GM12872 (cell line): ENCODE measurements around the gene NID2.
A peak's percentile ranks its signal among the peaks of the same experiment; 100 is the strongest.

Experiments
- TF ChIP-seq, protein P1 (sequence below): IDR thresholded peaks from 3 replicates; pipeline ENCODE4 v1.5.1; 2011; ENCODE audit warnings: low read depth, mild to moderate bottlenecking, low read length, moderate library complexity; ENCODE audit not compliant: insufficient read depth

NID2 gene

DNA sequence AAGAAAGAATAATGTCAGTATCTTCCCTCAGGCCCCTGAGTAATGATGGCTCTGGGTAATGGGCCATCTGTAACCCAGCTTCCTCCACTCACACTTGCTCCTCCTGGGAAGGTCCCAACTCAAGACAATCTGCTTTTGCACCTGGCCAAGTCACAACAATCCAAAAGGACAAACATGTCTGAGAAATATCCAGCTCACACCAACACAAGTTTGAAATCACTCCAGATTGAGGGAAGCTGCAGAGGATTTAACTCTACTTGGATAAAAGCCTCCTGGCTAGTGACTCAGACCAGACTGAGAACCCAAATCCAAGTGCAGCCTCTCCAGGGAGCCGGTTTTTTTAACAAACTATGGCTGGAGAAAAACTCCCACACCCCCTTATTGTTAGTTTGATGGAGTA, 45.3 kb downstream of the NID2 start:
- TF ChIP-seq, protein P1, sequence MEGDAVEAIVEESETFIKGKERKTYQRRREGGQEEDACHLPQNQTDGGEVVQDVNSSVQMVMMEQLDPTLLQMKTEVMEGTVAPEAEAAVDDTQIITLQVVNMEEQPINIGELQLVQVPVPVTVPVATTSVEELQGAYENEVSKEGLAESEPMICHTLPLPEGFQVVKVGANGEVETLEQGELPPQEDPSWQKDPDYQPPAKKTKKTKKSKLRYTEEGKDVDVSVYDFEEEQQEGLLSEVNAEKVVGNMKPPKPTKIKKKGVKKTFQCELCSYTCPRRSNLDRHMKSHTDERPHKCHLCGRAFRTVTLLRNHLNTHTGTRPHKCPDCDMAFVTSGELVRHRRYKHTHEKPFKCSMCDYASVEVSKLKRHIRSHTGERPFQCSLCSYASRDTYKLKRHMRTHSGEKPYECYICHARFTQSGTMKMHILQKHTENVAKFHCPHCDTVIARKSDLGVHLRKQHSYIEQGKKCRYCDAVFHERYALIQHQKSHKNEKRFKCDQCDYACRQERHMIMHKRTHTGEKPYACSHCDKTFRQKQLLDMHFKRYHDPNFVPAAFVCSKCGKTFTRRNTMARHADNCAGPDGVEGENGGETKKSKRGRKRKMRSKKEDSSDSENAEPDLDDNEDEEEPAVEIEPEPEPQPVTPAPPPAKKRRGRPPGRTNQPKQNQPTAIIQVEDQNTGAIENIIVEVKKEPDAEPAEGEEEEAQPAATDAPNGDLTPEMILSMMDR: no peak

DNA sequence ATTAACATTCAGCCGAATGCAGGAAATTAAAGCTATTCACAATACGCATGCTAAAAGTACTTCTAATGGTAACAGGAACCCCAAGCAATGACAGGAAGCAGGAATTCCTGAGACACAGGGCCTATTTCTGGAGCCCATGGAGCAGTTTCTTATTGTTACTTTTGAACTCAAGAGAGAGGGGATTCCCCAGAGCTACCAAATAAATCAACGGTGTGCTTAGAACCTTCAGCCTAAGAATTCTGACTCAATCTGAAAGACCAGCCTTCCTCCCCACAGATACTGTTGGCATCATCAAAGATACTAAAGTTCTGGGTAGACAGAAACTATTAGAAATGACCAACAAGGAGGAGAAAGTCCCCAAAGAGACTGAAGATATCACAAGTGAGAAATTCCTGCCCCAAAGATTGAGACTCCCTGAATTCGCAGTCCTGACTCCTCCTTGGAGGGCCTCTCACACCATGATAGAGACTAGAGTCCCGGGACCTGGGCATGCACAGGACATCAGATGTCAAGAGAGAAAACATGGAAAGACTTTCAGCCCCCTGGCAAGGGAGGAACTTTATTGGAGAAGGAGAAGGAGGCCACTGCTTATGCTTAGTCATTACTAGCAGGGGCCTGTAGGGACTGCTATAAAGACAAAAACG, 46.8 kb downstream of the NID2 start:
- TF ChIP-seq, protein P1: no peak

DNA sequence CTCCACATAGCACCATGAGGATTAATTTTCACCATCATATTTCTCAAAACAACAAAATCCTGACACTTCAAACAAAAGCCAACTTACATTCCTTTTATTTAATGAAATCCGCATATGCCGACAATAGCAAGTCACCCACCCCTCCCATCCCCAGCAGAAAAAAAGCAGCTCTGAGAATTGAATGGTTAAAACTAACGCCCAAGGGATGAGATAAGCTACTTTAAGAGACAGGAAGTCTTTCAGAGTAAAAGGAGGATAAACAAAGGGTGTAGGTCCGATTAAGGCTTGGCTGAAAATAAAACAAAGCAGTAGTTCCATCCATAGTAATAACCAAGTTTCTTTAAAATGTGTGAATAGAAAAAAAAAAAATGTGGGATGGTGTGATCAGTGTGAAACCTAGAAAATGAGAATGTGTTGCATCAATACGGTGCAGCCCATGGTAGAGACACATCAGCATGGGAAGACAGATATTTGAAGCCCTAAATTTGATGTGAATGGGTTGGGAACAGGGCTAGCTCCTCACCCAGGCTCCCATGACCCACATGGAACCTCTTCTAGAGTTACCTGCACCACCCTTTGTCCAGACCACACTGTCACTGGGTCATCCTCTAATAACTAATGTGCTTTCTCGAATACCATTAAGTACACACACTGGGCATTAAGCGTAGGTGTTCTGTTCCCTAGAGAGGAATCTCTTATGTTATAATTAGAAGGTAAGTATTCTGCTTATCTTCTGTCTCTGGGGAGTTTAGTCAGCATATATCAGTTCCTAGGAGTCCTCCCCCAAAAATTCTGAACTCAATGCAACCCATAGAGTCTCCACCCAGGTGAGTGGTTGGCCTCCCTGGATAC, 47.8 kb downstream of the NID2 start:
- TF ChIP-seq, protein P1: no peak

DNA sequence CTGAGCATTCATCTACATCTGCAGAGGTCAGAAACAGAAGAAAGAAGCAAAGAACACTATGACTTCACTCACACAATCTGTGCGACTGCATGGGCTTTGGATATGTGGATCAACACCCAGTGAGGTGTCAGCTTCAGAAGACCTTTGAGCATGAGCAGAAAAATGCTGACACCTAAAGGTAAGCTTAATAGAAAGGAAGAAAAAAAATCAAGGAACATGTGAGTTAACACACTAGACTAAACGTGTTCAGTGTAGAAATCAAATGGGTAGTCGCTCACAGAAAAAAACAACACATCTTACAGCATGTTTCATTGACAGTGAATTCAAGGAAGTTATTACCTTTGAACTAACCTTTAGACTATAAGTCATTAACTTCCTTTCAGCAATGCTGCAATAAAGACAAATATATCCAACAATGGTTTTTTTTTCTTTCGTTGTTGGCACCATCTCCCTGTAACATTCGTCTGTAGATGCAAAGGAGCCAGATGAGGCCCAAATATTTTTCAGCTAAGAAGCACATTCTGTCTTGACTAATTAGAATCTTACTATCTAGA, 48.6 kb downstream of the NID2 start:
- TF ChIP-seq, protein P1: no peak

DNA sequence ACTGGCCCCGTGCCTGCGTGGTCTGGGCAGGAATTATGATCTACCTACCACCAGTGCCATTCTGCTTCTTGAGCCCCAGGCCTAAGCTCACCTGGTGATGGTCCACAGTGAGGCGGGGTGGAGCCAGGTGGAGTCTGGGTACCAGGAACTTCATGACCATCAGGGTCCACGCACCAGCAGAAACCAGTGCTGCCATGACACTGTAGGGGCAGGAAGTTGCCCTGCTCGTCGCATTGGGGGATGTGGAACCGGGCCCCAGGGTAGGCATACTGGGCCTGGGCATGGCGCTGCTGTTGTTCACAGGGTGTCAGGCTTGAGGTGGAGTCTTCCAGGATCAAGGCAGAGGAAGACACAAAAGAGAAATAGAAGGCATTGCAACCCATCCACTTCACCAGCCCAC, 49.9 kb downstream of the NID2 start:
- TF ChIP-seq, protein P1: no peak

DNA sequence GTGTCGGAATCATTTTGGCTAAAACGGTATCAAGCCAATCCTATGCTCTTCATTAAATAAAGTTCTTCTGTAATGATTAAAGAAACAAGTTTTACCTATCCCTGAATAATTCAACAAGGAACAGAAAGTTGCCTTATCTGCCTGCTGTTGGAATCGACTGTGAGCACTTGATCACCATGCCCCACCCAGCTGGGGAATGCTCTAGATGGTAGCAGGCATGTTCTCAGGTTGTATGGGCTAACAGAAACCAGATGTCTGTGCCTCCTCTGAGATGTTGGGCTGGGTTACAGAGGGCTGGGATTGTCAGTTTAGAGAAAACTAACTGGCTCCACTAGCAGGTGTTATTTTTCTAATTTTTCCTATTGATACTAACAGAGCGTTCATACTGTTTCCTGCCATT, 50.6 kb downstream of the NID2 start:
- TF ChIP-seq, protein P1: no peak

DNA sequence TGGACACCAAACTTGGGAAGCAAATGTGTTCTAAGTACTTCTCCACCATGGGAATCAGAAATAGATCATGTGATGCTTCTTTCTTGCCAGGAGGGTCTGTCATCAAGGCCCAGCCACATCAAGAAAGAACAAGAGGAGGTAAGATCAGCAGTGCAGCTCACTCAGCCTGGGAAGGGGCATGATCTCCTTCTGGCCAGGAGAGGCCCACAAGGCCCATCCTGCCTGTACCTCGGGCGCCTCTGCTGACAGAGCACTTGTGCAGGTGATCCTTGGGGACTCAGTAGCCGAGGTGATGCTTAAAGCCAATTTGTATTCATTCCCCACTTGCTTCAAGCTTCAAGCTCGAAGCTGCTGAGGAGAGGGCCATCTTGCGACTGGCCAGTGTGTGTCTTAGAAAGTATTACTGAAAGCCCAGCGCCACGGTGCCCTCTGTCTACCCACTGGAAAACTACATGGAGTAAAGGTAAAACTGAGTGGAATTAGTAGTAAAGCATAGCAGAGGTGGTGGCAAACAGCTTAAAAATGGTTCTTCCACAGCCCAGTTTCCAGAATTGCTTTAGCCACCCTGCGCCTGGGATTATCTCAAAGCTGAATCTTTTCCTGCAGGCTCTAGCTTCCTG, 53.3 kb downstream of the NID2 start:
- TF ChIP-seq, protein P1: peak; percentile 31; the same call in 2 of the 3 replicates
